A549 (cell line): Measurements from ENCODE around the gene ANO10. TPM values are rescaled to one million over a fixed set of nuclear protein-coding genes. Genes with fewer than 3 reads are reported as not detected.

Experiments
- ATAC-seq, 2 experiments: fragments of 200-7000 bp in 1 of 2; fragments of >200 bp in 1 of 2; cut with Nextera tagmentation in 1 of 2; cut with Tn5 transposase in 1 of 2; 3 replicates each; pipeline versions ENCODE4 v1.8.0 to v1.9.1; 2018 to 2020; ENCODE audit warnings: mild to moderate bottlenecking in 1 of 2, moderate library complexity in 1 of 2
- CTCF ChIA-PET: fragments of 300-600 bp; sonication (Branson Sonifier 250); formaldehyde crosslinking; extraction: SDS; loops from one replicate; lab custom pipeline; 2021; ENCODE audit warnings: antibody characterized with exemption, inconsistent platforms; lab: Yijun Ruan, JAX
- POLR2A ChIA-PET: fragments of 350-600 bp; formaldehyde crosslinking; extraction: SDS; loops from one replicate; lab custom pipeline; 2021; ENCODE audit warnings: antibody characterized with exemption, inconsistent platforms; lab: Yijun Ruan, JAX
- DNase-seq, 2 experiments: peaks; one replicate each; pipeline versions ENCODE4 v3.0.0 to v3.0.0-alpha.2; 2011 to 2016; ENCODE audit warnings: low read depth in 1 of 2, low spot score in 1 of 2
- FAIRE-seq: peaks from 2 replicates; lab custom pipeline; 2011; peaks lifted over from hg19 to GRCh38; lab: Jason Lieb, UNC
- H3K27ac ChIP-seq, 2 experiments: fragments of >200 bp; sonication (Bioruptor Twin); formaldehyde crosslinking; 3 replicates each; pipeline ENCODE4 v1.5.1; 2016 to 2017
- H3K4me1 ChIP-seq: fragments of >200 bp; sonication (Bioruptor Twin); formaldehyde crosslinking; 3 replicates; pipeline ENCODE4 v1.6.1; 2016
- H3K4me2 ChIP-seq: fragments of >200 bp; sonication (Bioruptor Twin); formaldehyde crosslinking; 3 replicates; pipeline ENCODE4 v1.6.1; 2016
- H3K4me3 ChIP-seq: fragments of >200 bp; sonication (Bioruptor Twin); formaldehyde crosslinking; 3 replicates; pipeline ENCODE4 v1.5.1; 2016
- H3K9me3 ChIP-seq: fragments of >200 bp; sonication (Bioruptor Twin); formaldehyde crosslinking; 3 replicates; pipeline ENCODE4 v1.6.1; 2016
- BHLHE40 ChIP-seq: IDR thresholded peaks from 2 replicates; pipeline ENCODE4 v1.6.1; 2012; ENCODE audit warnings: low read depth, low read length, inconsistent platforms
- CEBPB ChIP-seq, 2 experiments: fragments of >200 bp in 1 of 2; sonication (Bioruptor Twin) in 1 of 2; formaldehyde crosslinking in 1 of 2; IDR thresholded peaks; 2 replicates each; pipeline ENCODE4 v1.6.1; 2012 to 2016
- FOSB ChIP-seq: fragments of 250-450 bp; sonication (Bioruptor Pico); IDR thresholded peaks from 2 replicates; pipeline ENCODE4 v1.5.0; 2020; ENCODE audit warnings: mild to moderate bottlenecking, moderate library complexity
- FOXS1 ChIP-seq: fragments of 250-450 bp; sonication (Bioruptor Pico); IDR thresholded peaks from 2 replicates; pipeline ENCODE4 v1.5.0; 2020; ENCODE audit warnings: mild to moderate bottlenecking, moderate library complexity
- HOXB5 ChIP-seq: fragments of 250-450 bp; sonication (Bioruptor Pico); IDR thresholded peaks from 2 replicates; pipeline ENCODE4 v1.5.0; 2020; ENCODE audit warnings: mild to moderate bottlenecking, moderate library complexity
- JUN ChIP-seq, 2 experiments: fragments of >200 bp; sonication (Bioruptor Twin); formaldehyde crosslinking; IDR thresholded peaks; 2 replicates in 1 of 2; 3 replicates in 1 of 2; pipeline ENCODE4 v1.6.1; 2016 to 2017
- KDM1A ChIP-seq: fragments of 200-600 bp; sonication (generic); IDR thresholded peaks from 2 replicates; pipeline ENCODE4 v1.6.1; 2016; ENCODE audit warnings: low read depth, mild to moderate bottlenecking
- MAFK ChIP-seq: fragments of 450-650 bp; IDR thresholded peaks from 2 replicates; pipeline ENCODE4 v1.6.1; 2014; ENCODE audit not compliant: partially characterized antibody
- MYC ChIP-seq: IDR thresholded peaks from 2 replicates; pipeline ENCODE4 v1.6.1; 2012; ENCODE audit warnings: mild to moderate bottlenecking, inconsistent platforms, low read length, improper control_type of control experiment, borderline replicate concordance
- NFE2L2 ChIP-seq: fragments of 150-350 bp; conservative IDR thresholded peaks from 2 replicates; pipeline ENCODE4 v1.6.1; 2014; ENCODE audit warnings: low read length
- PHF8 ChIP-seq: fragments of 200-600 bp; sonication (generic); IDR thresholded peaks from 2 replicates; pipeline ENCODE4 v1.6.1; 2016; ENCODE audit warnings: low read depth, mild to moderate bottlenecking, antibody characterized with exemption, moderate library complexity, borderline replicate concordance
- RAD21 ChIP-seq, 2 experiments: fragments of >200 bp in 1 of 2; sonication (Bioruptor Twin) in 1 of 2; formaldehyde crosslinking in 1 of 2; IDR thresholded peaks in 1 of 2; conservative IDR thresholded peaks in 1 of 2; 2 replicates in 1 of 2; 3 replicates in 1 of 2; pipeline ENCODE4 v1.6.1; 2012 to 2018; ENCODE audit warnings: inconsistent platforms in 1 of 2
- SREBF2 ChIP-seq: fragments of 450-650 bp; IDR thresholded peaks from 2 replicates; pipeline ENCODE4 v1.6.1; 2014; ENCODE audit warnings: mild to moderate bottlenecking, moderate library complexity
- WGBS: methylation state at CpG from one replicate; pipeline ENCODE4 v1.1.6; 2017; ENCODE audit errors: missing lambda C conversion rate; 5-methylcytosine and 5-hydroxymethylcytosine counted together
- polyA plus RNA-seq, 4 experiments: library from polyadenylated mRNA; depleted of rRNA in 3 of 4; stranded (reverse); fragments of >200 nt; fragmentation: RNase III in 1 of 4; extraction: RNeasy Plus Mini Kit Qiagen cat#74134 plus additional on column Dnase treatment in 1 of 4; gene quantifications; 2 replicates in 3 of 4; 3 replicates in 1 of 4; pipeline ENCODE4 v1.2.3, GENCODE V29; 2011 to 2017
- TF ChIP-seq, protein P1 (sequence below): fragments of 250-450 bp; sonication (Bioruptor Pico); IDR thresholded peaks from 2 replicates; pipeline ENCODE4 v1.5.0; 2021; ENCODE audit warnings: mild to moderate bottlenecking, moderate library complexity, borderline replicate concordance
- TF ChIP-seq, protein P2 (sequence below): fragments of >200 bp; sonication (Bioruptor Twin); formaldehyde crosslinking; IDR thresholded peaks from 3 replicates; pipeline ENCODE4 v1.5.1; 2016
- TF ChIP-seq, protein P3 (sequence below): fragments of 200-600 bp; sonication (generic); IDR thresholded peaks from 2 replicates; pipeline ENCODE4 v1.6.1; 2016; ENCODE audit warnings: antibody characterized with exemption, mild to moderate bottlenecking, moderate library complexity

The ANO10 gene
- polyA plus RNA-seq, 2 of the 4 experiments (the other 2 are of a cell fraction), result 20.0 to 22.8 TPM

DNA sequence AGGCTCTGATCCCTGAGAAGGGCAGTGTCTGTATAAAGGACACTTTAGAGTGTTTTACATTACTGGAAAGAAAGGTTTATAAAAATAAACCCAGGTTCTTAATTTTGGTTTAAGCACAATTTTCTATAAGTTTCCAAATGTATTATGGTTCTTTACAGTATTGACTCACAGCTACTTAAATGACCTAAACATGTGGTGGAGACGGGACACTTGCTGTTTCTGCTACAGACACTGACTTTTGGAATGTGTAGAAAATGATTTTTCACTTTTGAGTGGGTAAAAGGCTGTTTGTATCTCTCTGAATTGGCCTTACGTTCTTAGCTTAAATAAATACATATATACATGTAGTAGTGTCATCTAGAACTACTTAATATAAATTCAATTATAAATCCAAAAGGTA is 280.0 kb downstream of the ANO10 start:
- DNase-seq (no peak), FAIRE-seq (no peak), ATAC-seq (no peak)
- H3K9me3 ChIP-seq, result peaks cover 26% of the 10 kb centered on the region
- ChIA-PET POLR2A (no interaction called here), CTCF (no interaction called here)
- whole genome bisulfite sequencing, result 93% methylated on average over 2 of the region's 2 CpGs
- H3K27ac ChIP-seq, result no peak overlapping the region
- H3K4me3 ChIP-seq, result no peak overlapping the region
- no peak for TF ChIP-seq RAD21 (conservative IDR thresholded peaks at IDR 0.05 in 1 of 2, IDR thresholded peaks at IDR 0.05 in 1 of 2)
- TF ChIP-seq, protein P1, sequence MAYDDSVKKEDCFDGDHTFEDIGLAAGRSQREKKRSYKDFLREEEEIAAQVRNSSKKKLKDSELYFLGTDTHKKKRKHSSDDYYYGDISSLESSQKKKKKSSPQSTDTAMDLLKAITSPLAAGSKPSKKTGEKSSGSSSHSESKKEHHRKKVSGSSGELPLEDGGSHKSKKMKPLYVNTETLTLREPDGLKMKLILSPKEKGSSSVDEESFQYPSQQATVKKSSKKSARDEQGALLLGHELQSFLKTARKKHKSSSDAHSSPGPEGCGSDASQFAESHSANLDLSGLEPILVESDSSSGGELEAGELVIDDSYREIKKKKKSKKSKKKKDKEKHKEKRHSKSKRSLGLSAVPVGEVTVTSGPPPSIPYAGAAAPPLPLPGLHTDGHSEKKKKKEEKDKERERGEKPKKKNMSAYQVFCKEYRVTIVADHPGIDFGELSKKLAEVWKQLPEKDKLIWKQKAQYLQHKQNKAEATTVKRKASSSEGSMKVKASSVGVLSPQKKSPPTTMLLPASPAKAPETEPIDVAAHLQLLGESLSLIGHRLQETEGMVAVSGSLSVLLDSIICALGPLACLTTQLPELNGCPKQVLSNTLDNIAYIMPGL (CRISPR knock-in tag), result no peak
- no peak overlapping the region for H3K4me2 ChIP-seq
- H3K4me1 ChIP-seq, result no peaks in the 10 kb centered on the region

DNA sequence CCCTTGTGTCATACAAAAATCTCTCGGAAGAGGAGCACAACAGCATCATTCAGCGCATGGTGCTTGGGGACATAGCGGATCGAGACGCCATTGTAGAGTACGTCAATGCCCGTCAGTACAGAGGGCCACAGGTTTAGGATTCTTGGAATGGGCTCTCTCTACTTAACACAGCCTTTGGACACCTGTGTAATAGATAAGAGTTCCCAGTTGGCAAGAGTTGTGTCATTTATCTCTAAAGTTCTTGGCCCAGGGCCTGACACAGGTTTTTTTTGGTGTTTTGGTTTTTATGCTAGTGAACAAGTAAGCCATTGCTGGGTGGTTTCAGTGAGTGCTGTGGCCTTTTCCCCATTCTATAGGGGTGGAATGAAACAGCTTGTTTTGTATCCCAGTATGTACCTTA is 281.4 kb downstream of the ANO10 start:
- CTCF ChIA-PET, result no interaction called here
- H3K9me3 ChIP-seq, result peaks cover 33% of the 10 kb centered on the region
- ATAC-seq (no peak), DNase-seq (no peak), FAIRE-seq (no peak)
- POLR2A ChIA-PET, result no interaction called here
- H3K4me2 ChIP-seq, result no peak overlapping the region
- H3K4me3 ChIP-seq, result no peak overlapping the region
- no peak overlapping the region for H3K27ac ChIP-seq
- WGBS, result 97% methylated on average over 7 of the region's 7 CpGs
- TF ChIP-seq, protein P2, sequence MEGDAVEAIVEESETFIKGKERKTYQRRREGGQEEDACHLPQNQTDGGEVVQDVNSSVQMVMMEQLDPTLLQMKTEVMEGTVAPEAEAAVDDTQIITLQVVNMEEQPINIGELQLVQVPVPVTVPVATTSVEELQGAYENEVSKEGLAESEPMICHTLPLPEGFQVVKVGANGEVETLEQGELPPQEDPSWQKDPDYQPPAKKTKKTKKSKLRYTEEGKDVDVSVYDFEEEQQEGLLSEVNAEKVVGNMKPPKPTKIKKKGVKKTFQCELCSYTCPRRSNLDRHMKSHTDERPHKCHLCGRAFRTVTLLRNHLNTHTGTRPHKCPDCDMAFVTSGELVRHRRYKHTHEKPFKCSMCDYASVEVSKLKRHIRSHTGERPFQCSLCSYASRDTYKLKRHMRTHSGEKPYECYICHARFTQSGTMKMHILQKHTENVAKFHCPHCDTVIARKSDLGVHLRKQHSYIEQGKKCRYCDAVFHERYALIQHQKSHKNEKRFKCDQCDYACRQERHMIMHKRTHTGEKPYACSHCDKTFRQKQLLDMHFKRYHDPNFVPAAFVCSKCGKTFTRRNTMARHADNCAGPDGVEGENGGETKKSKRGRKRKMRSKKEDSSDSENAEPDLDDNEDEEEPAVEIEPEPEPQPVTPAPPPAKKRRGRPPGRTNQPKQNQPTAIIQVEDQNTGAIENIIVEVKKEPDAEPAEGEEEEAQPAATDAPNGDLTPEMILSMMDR, result no peak
- TF ChIP-seq, protein P3, sequence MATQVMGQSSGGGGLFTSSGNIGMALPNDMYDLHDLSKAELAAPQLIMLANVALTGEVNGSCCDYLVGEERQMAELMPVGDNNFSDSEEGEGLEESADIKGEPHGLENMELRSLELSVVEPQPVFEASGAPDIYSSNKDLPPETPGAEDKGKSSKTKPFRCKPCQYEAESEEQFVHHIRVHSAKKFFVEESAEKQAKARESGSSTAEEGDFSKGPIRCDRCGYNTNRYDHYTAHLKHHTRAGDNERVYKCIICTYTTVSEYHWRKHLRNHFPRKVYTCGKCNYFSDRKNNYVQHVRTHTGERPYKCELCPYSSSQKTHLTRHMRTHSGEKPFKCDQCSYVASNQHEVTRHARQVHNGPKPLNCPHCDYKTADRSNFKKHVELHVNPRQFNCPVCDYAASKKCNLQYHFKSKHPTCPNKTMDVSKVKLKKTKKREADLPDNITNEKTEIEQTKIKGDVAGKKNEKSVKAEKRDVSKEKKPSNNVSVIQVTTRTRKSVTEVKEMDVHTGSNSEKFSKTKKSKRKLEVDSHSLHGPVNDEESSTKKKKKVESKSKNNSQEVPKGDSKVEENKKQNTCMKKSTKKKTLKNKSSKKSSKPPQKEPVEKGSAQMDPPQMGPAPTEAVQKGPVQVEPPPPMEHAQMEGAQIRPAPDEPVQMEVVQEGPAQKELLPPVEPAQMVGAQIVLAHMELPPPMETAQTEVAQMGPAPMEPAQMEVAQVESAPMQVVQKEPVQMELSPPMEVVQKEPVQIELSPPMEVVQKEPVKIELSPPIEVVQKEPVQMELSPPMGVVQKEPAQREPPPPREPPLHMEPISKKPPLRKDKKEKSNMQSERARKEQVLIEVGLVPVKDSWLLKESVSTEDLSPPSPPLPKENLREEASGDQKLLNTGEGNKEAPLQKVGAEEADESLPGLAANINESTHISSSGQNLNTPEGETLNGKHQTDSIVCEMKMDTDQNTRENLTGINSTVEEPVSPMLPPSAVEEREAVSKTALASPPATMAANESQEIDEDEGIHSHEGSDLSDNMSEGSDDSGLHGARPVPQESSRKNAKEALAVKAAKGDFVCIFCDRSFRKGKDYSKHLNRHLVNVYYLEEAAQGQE, result no peak
- TF ChIP-seq MYC (no peak), JUN (IDR thresholded peaks at IDR 0.05) (no peak), FOSB (CRISPR knock-in tag) (no peak), NFE2L2 (no peak), KDM1A (no peak), SREBF2 (no peak), BHLHE40 (no peak), MAFK (no peak), CEBPB (IDR thresholded peaks at IDR 0.05) (no peak), HOXB5 (CRISPR knock-in tag) (no peak), PHF8 (no peak)
- no peaks in the 10 kb centered on the region for H3K4me1 ChIP-seq

DNA sequence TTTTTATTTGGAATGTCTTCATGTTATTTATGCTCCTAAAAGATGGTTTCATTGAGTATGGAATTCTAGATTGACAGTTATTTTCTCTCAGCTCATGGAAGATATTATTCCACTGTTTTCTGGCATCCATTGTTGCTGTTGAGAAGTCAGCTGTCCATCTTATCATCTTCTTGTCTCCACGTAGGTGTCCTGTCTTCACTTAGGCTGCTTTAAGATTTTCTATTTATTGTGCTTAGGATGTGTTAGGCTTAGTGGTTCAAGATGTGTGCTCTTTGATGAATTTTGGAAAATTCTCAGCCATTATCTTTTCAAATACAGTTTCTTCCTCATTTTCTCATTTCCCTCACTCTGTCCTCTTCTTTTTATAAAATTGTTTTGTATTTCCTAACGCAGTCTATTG is 283.5 kb downstream of the ANO10 start:
- no peak overlapping the region for H3K4me2 ChIP-seq
- H3K27ac ChIP-seq, result no peak overlapping the region
- ChIA-PET CTCF (no interaction called here), POLR2A (no interaction called here)
- ATAC-seq (no peak), DNase-seq (peak in 1 of 2 experiments; percentile 32), FAIRE-seq (no peak)
- H3K4me3 ChIP-seq, result no peak overlapping the region
- no peaks in the 10 kb centered on the region for H3K4me1 ChIP-seq
- peaks cover 33% of the 10 kb centered on the region for H3K9me3 ChIP-seq
- 68% methylated on average over 2 of the region's 2 CpGs for WGBS
- TF ChIP-seq FOXS1 (CRISPR knock-in tag) (peak; percentile 47; the same call in 1 of the 2 replicates), RAD21 (conservative IDR thresholded peaks at IDR 0.05 in 1 of 2, IDR thresholded peaks at IDR 0.05 in 1 of 2) (no peak)
- TF ChIP-seq, all 56 proteins: peak for 1
